ENCODE measurements around the gene TBXAS1.

GRCh38 chr7:140028311-140028710, 199.2 kb downstream of the TBXAS1 start:
- no peak for TF ChIP-seq POLR2A (IDR thresholded peaks at IDR 0.05; ENCODE audit: low read depth)
- TF ChIP-seq CTCF (IDR thresholded peaks at IDR 0.05): no peak
- no peak for TF ChIP-seq EP300 (IDR thresholded peaks at IDR 0.05)

All from esophagus muscularis mucosa (tissue), 4 donors.